ENCODE results near the gene TRPM2. TPM values are rescaled to one million over a fixed set of nuclear protein-coding genes. Genes with fewer than 3 reads are reported as not detected.

The TRPM2 gene
- total RNA-seq, 2 experiments from 2014 or later: 1.9 to 2.9 TPM

DNA sequence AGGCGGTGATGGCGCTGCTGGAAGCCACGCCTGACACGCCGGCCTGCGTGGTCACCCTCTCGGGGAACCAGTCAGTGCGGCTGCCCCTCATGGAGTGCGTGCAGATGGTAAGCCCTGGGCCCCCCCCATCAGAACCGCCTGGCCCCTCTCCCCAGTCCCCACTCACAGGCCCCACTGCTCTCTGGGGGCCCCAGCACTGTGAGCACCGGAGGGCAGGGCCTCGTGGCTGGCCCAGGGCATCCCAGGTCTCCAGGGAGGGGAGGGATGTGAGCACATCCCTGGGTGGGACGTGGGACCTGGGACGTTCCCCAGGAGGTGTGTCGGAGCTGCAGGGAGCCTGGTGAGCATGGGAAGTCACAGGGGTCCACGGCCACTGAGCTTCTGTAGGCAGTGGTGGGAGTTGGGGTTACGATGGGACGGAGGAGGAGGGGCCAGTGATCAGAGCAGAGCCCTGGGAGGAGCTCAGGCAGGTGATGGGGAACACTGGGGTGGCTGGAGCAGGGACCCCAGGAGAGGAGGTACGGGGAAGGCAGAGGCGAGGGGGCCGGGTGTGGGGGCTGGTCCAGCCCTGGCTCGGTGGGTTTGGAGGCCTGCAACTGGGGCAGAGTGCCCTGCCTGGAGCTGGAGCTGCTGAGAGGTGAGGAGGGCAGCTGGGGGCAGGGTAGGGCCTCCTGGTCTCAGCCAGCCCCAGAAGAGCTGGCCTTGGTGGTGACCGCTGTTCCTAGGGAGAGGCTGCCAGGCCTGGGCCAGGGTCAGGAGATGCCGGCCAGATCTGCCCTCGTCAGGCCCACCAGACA, 34.7 kb upstream of the TRPM2 start:
- Histone ChIP-seq H3K36me3 (ENCODE audit: insufficient read depth, low read length) (peaks cover 72% of the 10 kb centered on the region), H3K27ac (ENCODE audit: low read depth in 1 of 2, low read length in 2 of 2) (no peak overlapping the region), H3K27me3 (ENCODE audit: control insufficient read depth in 1 of 2, insufficient read depth in 2 of 2, low read length in 2 of 2) (no peaks in the 10 kb centered on the region), H3K9me3 (ENCODE audit: control insufficient read depth in 1 of 2, insufficient read depth in 1 of 2, low read length in 2 of 2) (no peaks in the 10 kb centered on the region), H3K4me1 (ENCODE audit: insufficient read depth, low read length) (no peaks in the 10 kb centered on the region), H3K4me3 (ENCODE audit: low read length) (no peak overlapping the region)
- CTCF ChIA-PET: no interaction called here
- H3K9me3 Mint-ChIP-seq: no peaks in the 10 kb centered on the region
- H3K4me1 Mint-ChIP-seq (ENCODE audit: low read depth): no peaks in the 10 kb centered on the region
- POLR2A ChIA-PET: no interaction called here
- peaks cover 30% of the 10 kb centered on the region for H3K36me3 Mint-ChIP-seq (ENCODE audit: low read depth)
- ATAC-seq (ENCODE audit: poor library complexity): no peak
- no peak overlapping the region for H3K4me3 Mint-ChIP-seq
- H3K27ac Mint-ChIP-seq: no peak overlapping the region
- no peaks in the 10 kb centered on the region for H3K27me3 Mint-ChIP-seq
- DNase-seq: no peak
- no peak for TF ChIP-seq CTCF (IDR thresholded peaks at IDR 0.05)
- intact Hi-C loops (cut with DNase I, micrococcal nuclease): no loop called here

- H3K27ac ChIP-seq (ENCODE audit: low read depth in 1 of 2, low read length in 2 of 2): no peak overlapping the region
- no peaks in the 10 kb centered on the region for H3K9me3 Mint-ChIP-seq
- H3K36me3 ChIP-seq (ENCODE audit: insufficient read depth, low read length): peaks cover 75% of the 10 kb centered on the region
- H3K9me3 ChIP-seq (ENCODE audit: control insufficient read depth in 1 of 2, insufficient read depth in 1 of 2, low read length in 2 of 2): no peaks in the 10 kb centered on the region
- no peak for DNase-seq
- no peaks in the 10 kb centered on the region for H3K27me3 ChIP-seq (ENCODE audit: control insufficient read depth in 1 of 2, insufficient read depth in 2 of 2, low read length in 2 of 2)
- no peak overlapping the region for H3K27ac Mint-ChIP-seq
- H3K36me3 Mint-ChIP-seq (ENCODE audit: low read depth): peaks cover 27% of the 10 kb centered on the region
- H3K4me3 Mint-ChIP-seq: no peak overlapping the region
- CTCF ChIA-PET: no interaction called here
- no peak for ATAC-seq (ENCODE audit: poor library complexity)
- no peaks in the 10 kb centered on the region for H3K27me3 Mint-ChIP-seq
- H3K4me1 Mint-ChIP-seq (ENCODE audit: low read depth): no peaks in the 10 kb centered on the region
- H3K4me1 ChIP-seq (ENCODE audit: insufficient read depth, low read length): no peaks in the 10 kb centered on the region
- no peak for TF ChIP-seq CTCF (IDR thresholded peaks at IDR 0.05)
- no peak overlapping the region for H3K4me3 ChIP-seq (ENCODE audit: low read length)
- POLR2A ChIA-PET: no interaction called here
- intact Hi-C loops (cut with DNase I, micrococcal nuclease): no loop called here
Observed at GRCh38 chr21:44319407-44320065, 33.9 kb upstream of the TRPM2 start.

GRCh38 chr21:44320847-44321246, 32.6 kb upstream of the TRPM2 start:
- ATAC-seq (ENCODE audit: poor library complexity) (no peak), DNase-seq (no peak)
- no peak overlapping the region for H3K4me3 ChIP-seq (ENCODE audit: low read length)
- H3K27ac ChIP-seq (ENCODE audit: low read depth in 1 of 2, low read length in 2 of 2): no peak overlapping the region
- H3K36me3 ChIP-seq (ENCODE audit: insufficient read depth, low read length): peaks cover 78% of the 10 kb centered on the region
- no peaks in the 10 kb centered on the region for H3K4me1 ChIP-seq (ENCODE audit: insufficient read depth, low read length)
- H3K4me1 Mint-ChIP-seq (ENCODE audit: low read depth): no peaks in the 10 kb centered on the region
- POLR2A ChIA-PET: no interaction called here
- no peak overlapping the region for H3K27ac Mint-ChIP-seq
- CTCF ChIA-PET: no interaction called here
- H3K27me3 ChIP-seq (ENCODE audit: control insufficient read depth in 1 of 2, insufficient read depth in 2 of 2, low read length in 2 of 2): no peaks in the 10 kb centered on the region
- no peaks in the 10 kb centered on the region for H3K9me3 Mint-ChIP-seq
- no peak overlapping the region for H3K4me3 Mint-ChIP-seq
- H3K27me3 Mint-ChIP-seq: no peaks in the 10 kb centered on the region
- intact Hi-C loops (cut with DNase I, micrococcal nuclease): no loop called here
- H3K36me3 Mint-ChIP-seq (ENCODE audit: low read depth): peaks cover 27% of the 10 kb centered on the region
- no peaks in the 10 kb centered on the region for H3K9me3 ChIP-seq (ENCODE audit: control insufficient read depth in 1 of 2, insufficient read depth in 1 of 2, low read length in 2 of 2)
- no peak for TF ChIP-seq CTCF (IDR thresholded peaks at IDR 0.05)
